ENCODE results near the gene KRT33A.

Gene KRT33A

GRCh38 chr17:41302981-41303380 is 47.6 kb downstream of the KRT33A start:
- DNase-seq (ENCODE audit: low spot score), result no peak

- no peak for DNase-seq (ENCODE audit: low spot score)
Observed at GRCh38 chr17:41301916-41302901, 48.4 kb downstream of the KRT33A start, which contains the start of gene KRTAP29-1. Gene KRTAP29-1 (minus strand): TSS chr17:41302851. CDS start chr17:41302851, 0 bp downstream.

GRCh38 chr17:41301204-41301790 is 49.3 kb downstream of the KRT33A start:
- DNase-seq (ENCODE audit: low spot score), result no peak

GRCh38 chr17:41298458-41299135 is 52.0 kb downstream of the KRT33A start:
- DNase-seq (ENCODE audit: low spot score), result no peak

- no peak for DNase-seq (ENCODE audit: low spot score)
Observed at GRCh38 chr17:41296846-41297245, 53.8 kb downstream of the KRT33A start.

All from SK-N-DZ (cell line).